Ovary (tissue), 3 donors: ENCODE results near the gene TCF12.

ENCODE experiments used
- CTCF ChIP-seq, 3 donors: fragments of 450-650 bp in 2 of 3; fragments of 200-600 bp in 1 of 3; IDR thresholded peaks; one replicate each; pipeline versions ENCODE4 v1.5.1 to v1.8.0; 2016 to 2022; ENCODE audit warnings: antibody characterized with exemption in 3 of 3, mild to moderate bottlenecking in 1 of 3
- EP300 ChIP-seq: sonication (generic); formaldehyde crosslinking; IDR thresholded peaks from one replicate; pipeline ENCODE4 v1.6.1; 2017; ENCODE audit warnings: antibody characterized with exemption
- POLR2A ChIP-seq: fragments of 450-650 bp; IDR thresholded peaks from one replicate; pipeline ENCODE4 v1.6.1; 2017; ENCODE audit warnings: antibody characterized with exemption, mild to moderate bottlenecking, moderate library complexity
- donor health status: DM: no; HTN: no; CAD: no.

- TF ChIP-seq POLR2A, result no peak
- TF ChIP-seq CTCF (IDR thresholded peaks at IDR 0.05), result no peak
- TF ChIP-seq EP300, result no peak
Measured at GRCh38 chr15:56948764-56949101, 30.3 kb downstream of the TCF12 start.
